HepG2 (cell line): ENCODE data around the gene EPB41L5. TPM values are rescaled to one million over a fixed set of nuclear protein-coding genes. Genes with fewer than 3 reads are reported as not detected.

Source experiments
- ATRX ChIP-seq: sonication (generic); formaldehyde crosslinking; IDR thresholded peaks from 2 replicates; pipeline ENCODE4 v1.4.0; 2020; ENCODE audit warnings: missing genetic modification reagents, borderline replicate concordance
- BORCS8-MEF2B ChIP-seq: sonication (generic); formaldehyde crosslinking; IDR thresholded peaks from 2 replicates; pipeline ENCODE4 v1.8.0; 2022; ENCODE audit warnings: mild to moderate bottlenecking, missing genetic modification reagents
- GABPB1 ChIP-seq: IDR thresholded peaks from 2 replicates; pipeline ENCODE4 v1.6.1; 2016; ENCODE audit warnings: mild to moderate bottlenecking, missing genetic modification reagents, moderate library complexity, missing compliant biosample characterization
- KDM2A ChIP-seq: sonication (generic); formaldehyde crosslinking; IDR thresholded peaks from 2 replicates; pipeline ENCODE4 v1.4.0; 2020; ENCODE audit warnings: low read depth, missing genetic modification reagents, borderline replicate concordance
- KDM5A ChIP-seq: fragments of 200-600 bp; sonication (generic); IDR thresholded peaks from 2 replicates; pipeline ENCODE4 v1.7.0; 2018; ENCODE audit warnings: antibody characterized with exemption, mild to moderate bottlenecking, low read length, borderline replicate concordance
- NCOA1 ChIP-seq: sonication (generic); formaldehyde crosslinking; IDR thresholded peaks from 2 replicates; pipeline ENCODE4 v1.9.0; 2021; ENCODE audit warnings: missing genetic modification reagents
- NONO ChIP-seq, 2 experiments: fragments of 450-650 bp in 1 of 2; sonication (generic) in 1 of 2; formaldehyde crosslinking in 1 of 2; IDR thresholded peaks in 1 of 2; conservative IDR thresholded peaks in 1 of 2; 2 replicates each; pipeline versions ENCODE4 v1.6.1 to v1.8.0; 2017 to 2022; ENCODE audit warnings: mild to moderate bottlenecking in 1 of 2, missing genetic modification reagents in 1 of 2, moderate library complexity in 1 of 2
- PRMT3 ChIP-seq: sonication (generic); formaldehyde crosslinking; IDR thresholded peaks from 2 replicates; pipeline ENCODE4 v1.8.1; 2022; ENCODE audit warnings: low read depth, mild to moderate bottlenecking, moderate library complexity, missing genetic modification reagents, borderline replicate concordance
- RFX3 ChIP-seq: IDR thresholded peaks from 2 replicates; pipeline ENCODE4 v1.6.1; 2016; ENCODE audit warnings: missing biosample characterization, missing genetic modification reagents
- RFXANK ChIP-seq: IDR thresholded peaks from 2 replicates; pipeline ENCODE4 v1.6.1; 2016
- SALL1 ChIP-seq: sonication (generic); formaldehyde crosslinking; IDR thresholded peaks from 2 replicates; pipeline ENCODE4 v1.8.0; 2022; ENCODE audit warnings: mild to moderate bottlenecking, missing genetic modification reagents
- SIX4 ChIP-seq: sonication (generic); formaldehyde crosslinking; IDR thresholded peaks from 2 replicates; pipeline ENCODE4 v1.4.0; 2020; ENCODE audit warnings: missing genetic modification reagents
- ZC3H13 ChIP-seq: sonication (generic); formaldehyde crosslinking; IDR thresholded peaks from 2 replicates; pipeline ENCODE4 v1.8.1; 2023; ENCODE audit warnings: mild to moderate bottlenecking, missing genetic modification reagents, moderate library complexity
- ZNF143 ChIP-seq: sonication (generic); formaldehyde crosslinking; IDR thresholded peaks from 2 replicates; pipeline ENCODE4 v1.4.0; 2020; ENCODE audit warnings: missing genetic modification reagents
- ZNF20 ChIP-seq: sonication (generic); formaldehyde crosslinking; IDR thresholded peaks from 2 replicates; pipeline ENCODE4 v1.4.0; 2020; ENCODE audit warnings: mild to moderate bottlenecking, moderate library complexity, missing genetic modification reagents
- ZNF224 ChIP-seq: sonication (generic); formaldehyde crosslinking; IDR thresholded peaks from 2 replicates; pipeline ENCODE4 v1.5.0; 2020; ENCODE audit warnings: mild to moderate bottlenecking, missing genetic modification reagents
- ZNF792 ChIP-seq: IDR thresholded peaks from 2 replicates; pipeline ENCODE4 v1.6.1; 2016
- polyA plus RNA-seq, 8 experiments: library from polyadenylated mRNA; depleted of rRNA in 3 of 8; stranded (reverse) in 7 of 8; unstranded in 1 of 8; fragments of >200 nt; fragmentation: Illumina TruSeq in 4 of 8; extraction: Trizol in 4 of 8; gene quantifications; 2 replicates each; pipeline versions ENCODE4 v1.2.1 to v1.2.3, GENCODE V29; 2011 to 2016; ENCODE audit warnings: low read depth in 4 of 8, missing spikeins in 1 of 8, mixed read lengths in 1 of 8; ENCODE audit not compliant: insufficient read depth in 1 of 8
- total RNA-seq, 5 experiments: library from RNA; depleted of rRNA; stranded (reverse); fragments of >200 nt; fragmentation: Illumina TruSeq; extraction: Trizol; gene quantifications; 2 replicates each; pipeline ENCODE4 v1.2.3, GENCODE V29; 2016; ENCODE audit warnings: low read depth in 1 of 5
- TF ChIP-seq, protein P1 (sequence below): sonication (generic); formaldehyde crosslinking; IDR thresholded peaks from 2 replicates; pipeline ENCODE4 v1.5.0; 2020; ENCODE audit warnings: missing genetic modification reagents, mild to moderate bottlenecking, borderline replicate concordance
- TF ChIP-seq, protein P2 (sequence below): IDR thresholded peaks from 2 replicates; pipeline ENCODE4 v1.6.1; 2016; ENCODE audit warnings: missing biosample characterization, missing genetic modification reagents, low read depth
- TF ChIP-seq, protein P3 (sequence below): sonication (generic); formaldehyde crosslinking; conservative IDR thresholded peaks from 2 replicates; pipeline ENCODE4 v1.8.0; 2022; ENCODE audit warnings: mild to moderate bottlenecking, moderate library complexity, missing genetic modification reagents
- TF ChIP-seq, protein P4 (sequence below): sonication (generic); formaldehyde crosslinking; IDR thresholded peaks from 2 replicates; pipeline ENCODE4 v1.4.0; 2020; ENCODE audit warnings: missing genetic modification reagents, mild to moderate bottlenecking, borderline replicate concordance
- TF ChIP-seq, protein P5 (sequence below): sonication (generic); formaldehyde crosslinking; conservative IDR thresholded peaks from 2 replicates; pipeline ENCODE4 v1.4.0; 2020; ENCODE audit warnings: missing genetic modification reagents

Gene EPB41L5
- total and polyA plus RNA-seq, 2 of the 13 experiments (the other 11 are each of a cell fraction or from before 2014, with no cell fraction given), result 40.5 to 47.5 TPM

DNA sequence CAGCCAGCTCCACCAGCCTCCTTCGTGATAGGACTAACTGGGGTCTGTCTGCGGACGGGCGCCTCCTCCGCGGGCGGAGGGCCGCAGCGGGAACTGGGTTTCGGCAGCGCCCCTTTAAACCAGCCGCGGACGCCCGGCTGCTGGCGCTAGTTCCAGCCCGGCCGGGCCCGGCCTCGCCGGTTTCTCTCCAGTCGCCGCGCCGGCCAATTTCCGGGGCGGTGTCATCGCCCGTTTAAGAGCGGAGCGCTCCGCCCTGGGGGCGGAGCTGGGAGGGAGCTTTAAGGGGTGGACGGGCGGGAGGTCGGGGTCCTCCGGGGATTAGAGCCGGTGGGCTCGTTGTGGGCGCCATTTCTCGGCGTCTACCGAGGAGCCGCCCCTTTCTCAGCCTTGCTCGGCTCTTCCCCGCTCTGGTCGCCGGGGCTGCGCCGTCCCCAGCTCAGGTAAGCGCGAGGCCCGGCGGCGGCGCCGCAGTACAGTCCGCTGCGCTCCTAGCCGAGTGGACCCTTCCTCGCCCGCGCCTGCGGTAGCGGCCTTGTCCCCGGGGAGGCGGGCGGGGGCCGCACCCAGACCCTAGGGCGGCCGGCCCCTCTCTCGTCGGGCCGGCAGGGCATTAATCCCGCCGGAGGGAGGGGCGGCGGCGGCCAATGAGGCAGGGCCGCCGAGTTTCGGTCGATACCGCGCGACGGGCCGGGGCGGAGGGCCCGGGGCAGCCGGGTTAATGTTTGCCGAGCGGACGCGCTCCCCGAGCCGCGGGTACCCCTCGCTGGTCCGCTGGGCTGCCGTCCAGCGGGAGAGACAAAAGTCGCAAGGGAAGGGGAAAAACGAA, at the start of gene EPB41L5 (continued):
- TF ChIP-seq, protein P1, sequence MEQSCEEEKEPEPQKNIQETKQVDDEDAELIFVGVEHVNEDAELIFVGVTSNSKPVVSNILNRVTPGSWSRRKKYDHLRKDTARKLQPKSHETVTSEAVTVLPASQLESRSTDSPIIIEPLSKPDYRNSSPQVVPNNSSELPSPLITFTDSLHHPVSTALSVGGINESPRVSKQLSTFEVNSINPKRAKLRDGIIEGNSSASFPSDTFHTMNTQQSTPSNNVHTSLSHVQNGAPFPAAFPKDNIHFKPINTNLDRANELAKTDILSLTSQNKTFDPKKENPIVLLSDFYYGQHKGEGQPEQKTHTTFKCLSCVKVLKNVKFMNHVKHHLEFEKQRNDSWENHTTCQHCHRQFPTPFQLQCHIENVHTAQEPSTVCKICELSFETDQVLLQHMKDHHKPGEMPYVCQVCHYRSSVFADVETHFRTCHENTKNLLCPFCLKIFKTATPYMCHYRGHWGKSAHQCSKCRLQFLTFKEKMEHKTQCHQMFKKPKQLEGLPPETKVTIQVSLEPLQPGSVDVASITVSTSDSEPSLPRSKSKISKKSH (CRISPR knock-in tag), result peak; percentile 93
- TF ChIP-seq, protein P2, sequence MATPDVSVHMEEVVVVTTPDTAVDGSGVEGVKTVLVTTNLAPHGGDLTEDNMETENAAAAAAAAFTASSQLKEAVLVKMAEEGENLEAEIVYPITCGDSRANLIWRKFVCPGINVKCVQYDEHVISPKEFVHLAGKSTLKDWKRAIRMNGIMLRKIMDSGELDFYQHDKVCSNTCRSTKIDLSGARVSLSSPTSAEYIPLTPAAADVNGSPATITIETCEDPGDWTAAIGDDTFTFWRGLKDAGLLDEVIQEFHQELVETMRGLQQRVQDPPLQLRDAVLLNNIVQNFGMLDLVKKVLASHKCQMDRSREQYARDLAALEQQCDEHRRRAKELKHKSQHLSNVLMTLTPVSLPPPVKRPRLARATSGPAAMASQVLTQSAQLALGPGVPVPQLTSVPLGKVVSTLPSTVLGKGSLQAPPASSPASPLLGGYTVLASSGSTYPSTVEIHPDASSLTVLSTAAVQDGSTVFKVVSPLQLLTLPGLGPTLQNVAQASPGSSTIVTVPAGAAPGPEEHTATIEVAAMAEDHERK (CRISPR knock-in tag), result no peak
- TF ChIP-seq PRMT3 (CRISPR knock-in tag) (0 out of 2 replicates have a peak, but pooled peaks have one; percentile 9), BORCS8-MEF2B (CRISPR knock-in tag) (peak; percentile 96), GABPB1 (CRISPR knock-in tag) (peak; percentile 86), ZNF792 (CRISPR knock-in tag) (peak; percentile 94; the same call in 1 of the 2 replicates), ZNF143 (no peak), KDM2A (CRISPR knock-in tag) (peak; percentile 74), ATRX (CRISPR knock-in tag) (no peak), RFXANK (CRISPR knock-in tag) (0 out of 2 replicates have a peak, but pooled peaks have one; percentile 23), RFX3 (no peak), ZNF224 (CRISPR knock-in tag) (peak; percentile 94), ZNF20 (CRISPR knock-in tag) (peak; percentile 89; the same call in 1 of the 2 replicates), SIX4 (CRISPR knock-in tag) (no peak), ZC3H13 (peak; percentile 81; the same call in 1 of the 2 replicates), KDM5A (peak; percentile 62; the same call in 1 of the 2 replicates), SALL1 (CRISPR knock-in tag) (peak; percentile 82), NCOA1 (CRISPR knock-in tag) (no peak), NONO (IDR thresholded peaks at IDR 0.05) (no peak), NONO (CRISPR knock-in tag; conservative IDR thresholded peaks at IDR 0.05) (peak; percentile 92; the same call in 1 of the 2 replicates)
- TF ChIP-seq, protein P3, sequence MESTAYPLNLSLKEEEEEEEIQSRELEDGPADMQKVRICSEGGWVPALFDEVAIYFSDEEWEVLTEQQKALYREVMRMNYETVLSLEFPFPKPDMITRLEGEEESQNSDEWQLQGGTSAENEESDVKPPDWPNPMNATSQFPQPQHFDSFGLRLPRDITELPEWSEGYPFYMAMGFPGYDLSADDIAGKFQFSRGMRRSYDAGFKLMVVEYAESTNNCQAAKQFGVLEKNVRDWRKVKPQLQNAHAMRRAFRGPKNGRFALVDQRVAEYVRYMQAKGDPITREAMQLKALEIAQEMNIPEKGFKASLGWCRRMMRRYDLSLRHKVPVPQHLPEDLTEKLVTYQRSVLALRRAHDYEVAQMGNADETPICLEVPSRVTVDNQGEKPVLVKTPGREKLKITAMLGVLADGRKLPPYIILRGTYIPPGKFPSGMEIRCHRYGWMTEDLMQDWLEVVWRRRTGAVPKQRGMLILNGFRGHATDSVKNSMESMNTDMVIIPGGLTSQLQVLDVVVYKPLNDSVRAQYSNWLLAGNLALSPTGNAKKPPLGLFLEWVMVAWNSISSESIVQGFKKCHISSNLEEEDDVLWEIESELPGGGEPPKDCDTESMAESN (CRISPR knock-in tag), result peak; percentile 89
- TF ChIP-seq, protein P4, sequence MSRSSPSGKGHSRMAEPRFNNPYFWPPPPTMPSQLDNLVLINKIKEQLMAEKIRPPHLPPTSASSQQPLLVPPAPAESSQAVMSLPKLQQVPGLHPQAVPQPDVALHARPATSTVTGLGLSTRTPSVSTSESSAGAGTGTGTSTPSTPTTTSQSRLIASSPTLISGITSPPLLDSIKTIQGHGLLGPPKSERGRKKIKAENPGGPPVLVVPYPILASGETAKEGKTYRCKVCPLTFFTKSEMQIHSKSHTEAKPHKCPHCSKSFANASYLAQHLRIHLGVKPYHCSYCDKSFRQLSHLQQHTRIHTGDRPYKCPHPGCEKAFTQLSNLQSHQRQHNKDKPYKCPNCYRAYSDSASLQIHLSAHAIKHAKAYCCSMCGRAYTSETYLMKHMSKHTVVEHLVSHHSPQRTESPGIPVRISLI (CRISPR knock-in tag), result peak; percentile 65; the same call in 1 of the 2 replicates
- TF ChIP-seq, protein P5, sequence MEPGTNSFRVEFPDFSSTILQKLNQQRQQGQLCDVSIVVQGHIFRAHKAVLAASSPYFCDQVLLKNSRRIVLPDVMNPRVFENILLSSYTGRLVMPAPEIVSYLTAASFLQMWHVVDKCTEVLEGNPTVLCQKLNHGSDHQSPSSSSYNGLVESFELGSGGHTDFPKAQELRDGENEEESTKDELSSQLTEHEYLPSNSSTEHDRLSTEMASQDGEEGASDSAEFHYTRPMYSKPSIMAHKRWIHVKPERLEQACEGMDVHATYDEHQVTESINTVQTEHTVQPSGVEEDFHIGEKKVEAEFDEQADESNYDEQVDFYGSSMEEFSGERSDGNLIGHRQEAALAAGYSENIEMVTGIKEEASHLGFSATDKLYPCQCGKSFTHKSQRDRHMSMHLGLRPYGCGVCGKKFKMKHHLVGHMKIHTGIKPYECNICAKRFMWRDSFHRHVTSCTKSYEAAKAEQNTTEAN (CRISPR knock-in tag), result peak; percentile 59
